HG03108 (cell line): Measurements from ENCODE around the gene LRRC30.
"Not testable (repeated sequence)": the region's sequence is repeated elsewhere in the genome, so short reads cannot be mapped to it uniquely, and the experiment has no call there.

Source experiments
- ATAC-seq: cut with Tn5 transposase; IDR thresholded peaks from one replicate; pipeline ENCODE4 v1.9.1; 2021; ENCODE audit warnings: moderate library complexity; ENCODE audit not compliant: unreplicated experiment

LRRC30 gene

DNA sequence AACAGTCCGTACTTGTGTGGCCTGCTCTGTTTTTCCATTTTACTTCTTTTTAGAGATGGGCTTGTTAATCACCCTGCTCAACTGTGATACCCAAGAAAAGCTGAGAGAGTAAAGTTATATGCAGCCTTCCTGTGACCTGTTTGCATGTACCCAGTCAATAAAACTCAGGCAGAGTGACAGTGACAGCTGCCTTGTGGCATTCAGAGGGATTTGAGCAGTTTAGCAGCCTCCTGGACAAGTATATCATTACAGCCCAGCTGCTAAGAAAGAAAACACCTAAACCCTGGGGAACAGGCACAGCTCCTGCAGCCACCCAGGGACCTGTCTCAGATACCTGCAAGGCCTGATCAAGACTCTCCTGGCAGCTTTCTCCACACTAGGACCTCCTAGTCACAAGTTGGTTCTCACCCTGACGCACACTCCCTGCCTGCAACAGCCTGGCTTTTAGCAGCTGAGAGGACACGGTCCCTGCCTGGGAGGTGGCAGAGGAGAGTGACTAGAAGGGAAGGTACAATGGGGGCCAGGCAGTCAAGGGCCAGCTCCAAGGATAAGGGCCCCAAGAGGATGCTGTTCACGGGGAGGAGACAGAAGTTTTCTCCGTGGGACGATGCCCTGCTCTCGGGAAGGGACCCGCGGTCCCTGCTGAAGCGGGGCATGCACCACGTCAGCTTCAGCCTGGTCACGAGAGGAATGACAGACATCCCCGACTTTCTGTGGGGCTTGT, at the start of gene LRRC30:
Gene LRRC30, plus strand, starts transcription at position 464 of the 724 bp plus-strand sequence. Its CDS starts 50 bp downstream, at position 514.
- ATAC-seq: no peak

DNA sequence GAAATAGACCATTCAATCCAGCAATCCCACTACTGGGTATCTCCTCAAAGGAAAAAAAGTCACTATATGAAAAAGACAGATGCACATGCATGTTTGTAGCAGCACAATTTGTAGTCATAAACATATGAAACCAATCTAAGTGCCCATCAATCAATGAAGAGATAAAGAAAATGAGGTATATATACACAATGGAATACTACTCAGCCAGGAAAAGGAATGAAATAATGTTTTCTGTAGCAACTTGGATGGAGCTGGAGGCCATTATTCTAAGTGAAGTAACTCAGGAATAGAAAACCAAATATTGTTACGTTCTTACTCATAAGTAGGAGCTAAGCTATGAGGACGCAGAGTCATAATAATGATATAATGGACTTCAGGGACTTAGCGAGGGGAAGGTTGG, 45.2 kb upstream of the LRRC30 start:
- ATAC-seq: no peak

DNA sequence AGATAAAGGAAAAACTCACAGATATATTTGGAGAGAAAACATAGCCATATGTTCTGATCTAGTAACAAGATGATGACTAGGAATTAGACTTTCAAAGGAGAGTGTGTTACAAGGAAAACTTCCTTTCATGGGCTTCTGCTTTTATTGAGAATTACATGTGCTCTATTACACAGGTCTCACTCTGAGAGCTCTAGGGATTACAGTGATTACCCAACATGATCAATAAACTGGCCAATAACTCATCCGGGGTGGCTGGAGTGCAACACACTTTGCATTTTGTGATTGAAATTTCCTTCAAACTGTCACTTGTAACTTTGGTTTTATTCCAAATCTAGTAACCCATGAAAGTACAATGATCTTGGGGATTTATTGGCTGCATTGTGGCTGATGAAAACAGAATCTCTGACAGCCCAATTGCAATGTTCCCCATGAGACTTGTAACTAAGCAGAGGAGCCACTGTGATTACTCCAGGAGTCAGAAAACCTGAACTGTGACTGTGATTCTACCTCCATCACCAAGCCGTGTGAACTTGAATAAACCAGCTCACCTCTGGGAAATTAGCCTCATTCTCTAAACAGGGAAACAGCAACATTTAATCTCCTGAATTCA, 40.2 kb upstream of the LRRC30 start:
- no peak for ATAC-seq

DNA sequence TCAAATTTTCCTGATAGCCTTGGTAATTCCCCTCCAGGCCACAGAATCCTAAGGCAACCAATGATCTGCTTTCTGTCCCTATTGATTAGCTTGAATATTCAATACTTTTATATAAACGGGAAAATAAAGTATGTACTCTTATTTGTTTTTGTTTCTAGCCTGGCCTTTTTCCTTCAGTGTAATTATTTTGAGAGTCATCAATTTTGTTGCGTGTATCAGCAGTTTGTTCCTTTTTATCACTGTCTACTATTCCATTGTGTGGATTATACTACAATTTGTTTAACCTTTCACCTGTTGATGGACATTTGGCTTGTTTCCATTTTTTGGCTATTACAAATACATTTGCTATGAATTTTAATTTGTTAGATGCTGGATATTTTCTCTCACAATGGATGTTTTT, 39.2 kb upstream of the LRRC30 start:
- ATAC-seq: no peak

DNA sequence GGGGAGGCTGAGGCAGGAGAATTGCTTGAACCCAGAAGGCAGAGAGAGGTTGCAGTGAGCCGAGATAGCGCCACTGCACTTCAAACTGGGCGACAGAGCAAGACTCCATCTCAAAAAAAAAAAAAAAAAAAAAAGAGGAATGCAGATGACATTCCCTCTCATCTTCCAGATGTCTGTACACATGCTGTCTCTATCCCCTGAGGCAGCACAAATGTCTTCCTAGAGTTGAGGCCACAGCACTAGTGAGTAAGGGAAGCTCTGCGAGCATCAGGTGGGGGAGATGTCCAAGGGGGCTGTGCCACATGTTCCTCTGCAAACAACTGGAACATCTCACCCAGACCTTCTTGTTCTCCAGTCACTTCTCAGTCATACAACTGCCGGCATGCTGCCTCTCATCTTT, 35.6 kb upstream of the LRRC30 start:
- no peak for ATAC-seq

DNA sequence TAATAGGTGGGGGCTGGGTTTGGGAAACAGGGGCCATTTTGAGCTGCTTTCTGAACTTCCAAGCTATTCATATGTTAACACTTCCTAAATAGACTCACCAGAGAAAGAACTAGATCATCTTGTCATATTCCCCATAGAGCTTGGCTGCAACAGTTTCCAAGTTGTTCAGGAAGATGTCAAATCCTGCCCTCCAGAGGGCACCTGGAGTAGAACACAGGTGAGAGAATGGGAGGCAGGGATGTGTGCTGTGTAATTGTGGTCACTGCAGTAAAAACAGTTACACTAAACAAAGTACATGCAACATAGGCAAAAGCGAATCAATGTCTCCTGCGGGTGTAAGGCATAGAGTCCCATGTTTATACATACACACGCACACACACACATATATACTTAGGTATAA, 34.5 kb upstream of the LRRC30 start:
- no peak for ATAC-seq

DNA sequence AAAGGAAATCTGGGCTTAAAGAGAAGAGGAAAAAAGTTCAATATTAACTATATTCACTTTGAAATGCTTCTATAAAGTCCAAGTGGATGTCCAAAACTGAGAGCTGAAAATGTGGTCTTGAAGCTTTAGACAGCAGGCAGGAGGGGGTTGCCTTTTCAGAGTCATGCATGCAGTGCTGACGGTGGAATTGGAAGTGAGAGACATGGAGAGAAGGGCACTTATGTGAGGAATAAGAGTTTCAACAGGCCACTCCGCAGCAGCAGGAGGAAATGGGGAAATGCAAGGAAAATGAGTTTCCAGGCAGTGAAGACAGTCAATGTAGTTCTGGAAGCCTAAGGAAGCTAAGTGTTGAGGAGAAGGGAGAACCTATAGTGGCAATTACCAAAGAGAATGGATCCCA, 33.0 kb upstream of the LRRC30 start:
- ATAC-seq: no peak

DNA sequence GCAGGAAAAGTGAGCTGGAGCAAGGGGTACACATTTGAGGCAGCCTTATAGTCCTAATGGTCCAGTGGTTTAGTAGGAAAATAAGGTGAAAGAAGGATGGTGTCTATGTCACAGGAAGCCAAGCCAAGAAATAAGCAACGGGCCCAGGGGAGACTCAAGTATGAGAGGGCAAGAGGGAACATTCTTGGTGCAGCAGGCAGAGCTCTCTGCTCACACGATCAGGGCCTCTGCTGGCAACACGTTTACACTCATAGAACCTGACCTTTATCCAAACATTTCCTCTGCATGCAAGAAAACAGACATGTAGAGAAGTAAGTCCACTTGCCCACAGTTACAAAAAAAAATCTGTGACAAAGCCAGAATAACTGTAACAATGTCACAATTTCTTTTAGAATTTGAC, 32.6 kb upstream of the LRRC30 start:
- ATAC-seq: no peak

DNA sequence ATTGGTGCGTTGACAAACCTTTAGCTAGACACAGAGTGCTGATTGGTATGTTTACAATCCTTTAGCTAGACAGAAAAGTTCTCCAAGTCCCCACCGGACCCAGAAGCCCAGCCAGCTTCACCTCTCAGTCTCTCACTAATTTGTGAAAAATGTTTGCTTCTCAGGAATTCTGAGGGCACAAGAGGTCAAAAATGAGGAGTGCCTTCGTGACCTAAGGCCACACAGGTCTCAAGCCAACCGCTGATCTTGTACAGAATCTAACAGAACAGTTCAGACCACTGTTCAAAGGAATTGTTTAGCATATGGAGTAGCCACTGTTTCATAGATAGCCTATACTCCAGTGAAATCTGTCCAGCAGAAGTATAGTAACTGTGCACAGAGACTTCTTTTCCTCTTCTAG, 29.8 kb upstream of the LRRC30 start:
- ATAC-seq: no peak

DNA sequence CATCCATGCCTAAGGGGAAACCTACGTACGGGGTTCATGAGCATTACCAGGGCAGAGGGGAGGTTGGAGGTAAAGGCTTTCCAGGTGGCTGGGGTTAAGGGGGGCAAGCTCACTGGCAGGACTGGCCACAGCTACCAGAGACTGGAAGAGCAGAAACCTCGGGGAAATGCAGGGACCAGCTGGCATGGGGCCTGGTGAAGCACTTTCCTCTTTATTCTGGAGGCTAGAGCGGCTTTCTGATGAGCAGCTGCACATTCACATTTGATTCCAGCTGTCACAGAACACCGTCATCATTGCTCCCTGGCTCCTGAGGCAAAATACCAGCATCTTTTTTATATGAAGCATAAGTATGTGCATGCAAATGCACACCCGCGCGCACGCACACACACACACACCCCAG, 28.7 kb upstream of the LRRC30 start:
- no peak for ATAC-seq

DNA sequence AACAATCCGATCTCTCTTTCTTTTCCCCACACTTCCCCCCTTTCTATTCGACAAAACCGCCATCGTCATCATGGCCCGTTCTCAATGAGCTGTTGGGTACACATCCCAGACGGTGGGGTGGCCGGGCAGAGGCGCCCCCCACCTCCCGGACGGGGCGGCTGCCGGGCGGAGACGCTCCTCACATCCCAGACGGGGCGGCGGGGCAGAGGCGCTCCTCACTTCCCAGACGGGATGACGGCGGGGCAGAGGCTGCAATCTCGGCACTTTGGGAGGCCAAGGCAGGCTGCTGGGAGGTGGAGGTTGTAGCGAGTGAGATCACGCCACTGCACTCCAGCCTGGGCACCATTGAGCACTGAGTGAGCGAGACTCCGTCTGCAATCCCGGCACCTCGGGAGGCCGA, 27.3 kb upstream of the LRRC30 start:
- ATAC-seq: not testable (repeated sequence)

DNA sequence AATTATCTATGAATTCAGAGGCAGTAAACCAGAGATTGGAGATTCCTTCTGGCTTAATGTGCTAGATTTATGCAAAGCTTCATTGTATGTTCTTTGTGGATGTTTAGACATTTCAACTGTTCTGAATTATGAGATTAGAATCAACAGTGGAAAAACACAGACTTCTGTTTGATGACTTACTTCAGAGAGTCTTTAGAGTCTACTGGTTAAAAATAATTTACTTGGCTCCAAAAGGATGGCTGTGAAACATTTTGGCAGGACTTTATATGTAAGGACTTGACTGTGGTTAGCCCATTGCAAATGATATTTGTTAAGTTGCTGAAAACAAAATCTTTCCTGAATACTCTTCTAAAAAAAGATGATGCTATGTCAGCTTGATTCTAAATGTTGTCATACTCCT, 25.5 kb upstream of the LRRC30 start:
- no peak for ATAC-seq

DNA sequence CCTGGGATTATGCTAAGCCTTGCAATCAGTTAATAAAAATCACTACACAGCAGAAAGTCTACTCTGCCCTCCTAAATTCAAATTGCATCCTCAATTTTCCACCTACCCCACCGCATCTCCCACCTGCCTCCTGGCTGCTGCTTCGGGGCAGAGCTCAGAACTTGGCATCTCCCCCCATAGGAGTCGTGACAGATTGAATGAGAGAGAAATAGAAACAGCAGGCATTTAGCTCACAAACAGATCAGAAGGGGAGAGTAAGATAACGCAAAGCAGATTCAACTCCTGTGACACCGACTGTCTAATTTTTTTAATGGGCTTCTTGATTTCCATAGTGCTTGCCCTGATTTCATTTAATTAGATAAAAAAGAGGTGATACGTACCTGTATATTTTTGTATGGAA, 24.7 kb upstream of the LRRC30 start:
- no peak for ATAC-seq

DNA sequence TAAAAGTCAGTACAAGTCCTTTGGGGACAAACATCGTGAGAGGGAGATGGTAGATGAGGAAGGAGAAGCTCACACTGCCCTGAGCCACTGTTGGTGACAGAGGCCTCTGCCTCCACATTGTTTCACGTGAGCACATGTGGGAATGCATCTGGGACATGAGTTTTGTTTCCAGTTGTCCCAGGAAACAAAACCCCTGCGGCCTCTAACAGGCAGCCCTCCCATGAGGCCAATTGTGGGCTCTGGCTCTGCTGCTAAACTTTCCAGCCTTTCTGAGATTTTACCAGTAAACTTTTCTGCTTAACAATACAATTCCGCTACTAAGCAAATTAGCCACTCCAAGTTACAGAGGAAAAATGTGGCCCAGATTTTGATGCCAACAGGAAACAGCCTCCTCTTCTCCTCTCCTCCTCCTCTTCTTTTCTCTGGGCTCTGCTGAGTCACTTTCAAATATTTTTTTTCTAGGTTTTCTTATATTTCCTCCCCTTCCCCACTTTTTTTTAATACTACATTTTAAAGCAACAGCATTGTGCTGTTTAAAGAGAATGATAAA, 23.4 kb upstream of the LRRC30 start:
- no peak for ATAC-seq

DNA sequence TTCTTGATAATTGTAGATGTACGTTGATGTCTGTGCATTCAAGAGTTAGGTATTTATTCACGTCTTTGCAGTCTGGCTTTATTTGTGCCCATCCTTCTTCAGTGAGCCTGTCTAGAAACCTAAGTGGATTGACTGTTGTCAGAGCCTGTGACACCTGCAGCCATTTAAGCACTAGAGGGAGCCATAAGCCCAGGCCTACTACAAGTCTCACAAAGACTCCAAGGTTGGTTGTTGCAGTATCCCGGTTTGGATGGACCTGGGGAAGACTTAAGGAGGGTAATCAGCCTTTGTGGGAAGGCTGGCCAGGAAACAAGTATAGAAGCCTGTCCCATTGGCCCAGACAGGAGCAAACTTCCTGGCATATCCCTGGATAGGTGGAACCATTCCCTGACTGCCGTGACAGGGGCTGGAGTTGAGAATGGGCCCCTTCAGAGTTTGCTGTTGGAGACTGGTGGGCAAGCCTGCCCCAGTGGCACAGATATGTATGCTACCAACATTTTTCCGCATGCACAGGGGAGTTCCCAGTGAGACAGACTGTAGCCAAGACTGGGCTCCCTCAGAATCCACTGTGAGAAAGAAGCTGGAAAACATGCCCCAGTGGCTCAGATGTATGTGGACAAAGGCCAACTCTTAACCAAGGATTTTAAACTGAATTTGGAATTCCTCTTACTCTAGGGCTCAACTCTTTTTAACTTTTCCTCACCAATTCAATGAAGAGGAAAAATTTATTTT, 9.3 kb upstream of the LRRC30 start:
- no peak for ATAC-seq

DNA sequence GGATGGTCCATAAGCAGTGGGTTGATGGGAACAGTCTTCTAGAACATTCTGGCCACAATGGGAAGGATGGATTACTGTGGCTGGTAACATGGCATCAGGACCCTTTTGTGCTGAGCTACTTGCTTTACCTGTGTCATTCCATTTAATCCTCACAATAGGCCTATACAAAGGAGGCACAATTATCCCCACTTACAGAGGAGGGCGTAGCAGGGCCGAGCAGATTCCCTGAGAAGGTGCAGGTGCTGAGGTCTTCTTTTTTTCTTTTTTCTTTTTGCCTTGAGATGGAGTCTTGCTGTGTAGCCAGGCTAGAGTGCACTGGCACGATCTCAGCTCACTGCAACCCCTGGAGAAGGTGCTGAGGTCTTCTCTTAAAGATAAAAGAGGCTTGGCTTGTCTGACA, 6.7 kb upstream of the LRRC30 start:
- ATAC-seq: no peak

DNA sequence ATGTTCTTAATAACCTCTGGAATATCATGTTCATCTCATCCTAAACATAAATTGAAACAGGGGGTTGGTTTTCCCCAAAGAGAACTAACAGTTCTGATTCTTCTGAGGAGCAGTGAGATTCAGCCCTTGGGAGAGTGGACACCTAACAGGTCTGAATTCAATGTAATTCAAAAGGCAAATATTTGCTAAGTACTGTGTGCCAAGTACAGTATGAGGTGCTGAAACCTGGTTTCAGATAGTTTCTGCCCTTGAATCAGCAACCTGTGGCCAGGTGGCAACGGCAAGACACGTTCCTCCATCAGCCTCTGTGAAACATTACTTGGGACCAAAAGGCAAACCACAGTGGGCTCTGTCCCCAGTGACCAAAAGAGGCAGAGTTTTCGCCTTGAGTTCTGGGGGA, 1.3 kb downstream of the LRRC30 start:
- no peak for ATAC-seq

DNA sequence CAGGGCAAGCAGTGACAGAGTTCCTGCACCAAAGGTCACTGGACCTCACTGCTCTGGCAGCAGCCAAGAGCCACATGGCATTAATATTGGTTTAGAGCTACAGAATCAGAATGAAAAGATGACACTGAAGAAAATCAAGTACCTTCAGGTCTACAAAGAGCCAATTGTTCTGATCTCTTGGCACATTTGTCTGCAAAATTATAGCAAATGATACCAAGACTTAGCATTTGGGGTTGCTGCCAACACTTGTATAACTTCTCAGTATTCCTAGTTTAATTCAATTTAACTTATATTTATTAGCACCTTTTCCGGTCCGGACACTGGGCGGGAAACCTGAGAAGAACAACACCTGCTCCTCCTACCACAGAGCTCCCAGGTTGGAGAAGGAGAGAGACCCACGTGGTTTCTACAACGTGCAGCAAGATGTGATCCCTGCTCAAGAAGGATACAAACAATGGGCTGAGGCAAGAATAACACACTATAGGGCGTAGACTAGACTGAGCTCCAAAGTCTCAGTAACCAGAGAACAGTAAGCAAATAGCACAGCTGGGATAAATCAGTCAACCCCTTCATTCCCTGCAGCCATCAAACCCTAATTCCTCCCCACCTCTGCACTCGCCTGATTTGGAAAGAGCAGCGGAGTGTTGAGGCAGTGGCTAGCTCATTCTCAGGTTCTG, 2.4 kb downstream of the LRRC30 start:
- ATAC-seq: no peak

DNA sequence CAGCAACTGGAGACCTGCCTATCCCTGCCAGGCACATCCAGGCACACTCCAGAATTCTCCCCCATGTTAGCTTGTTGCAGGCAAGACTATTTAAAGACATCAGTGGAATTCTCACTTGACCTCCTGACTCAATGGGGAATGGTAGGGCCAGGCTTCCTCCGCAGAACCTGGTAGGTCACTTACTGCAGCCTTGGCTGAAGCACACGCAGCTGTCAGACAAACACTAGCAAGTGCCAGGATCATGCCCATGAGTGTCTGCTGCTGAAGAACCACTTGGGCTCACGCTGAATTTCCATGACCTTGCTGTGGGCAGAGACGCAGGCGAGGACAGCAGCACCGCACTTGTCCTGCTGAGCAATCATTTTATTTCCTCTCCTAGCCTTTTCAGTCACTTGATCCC, 3.2 kb downstream of the LRRC30 start:
- no peak for ATAC-seq

DNA sequence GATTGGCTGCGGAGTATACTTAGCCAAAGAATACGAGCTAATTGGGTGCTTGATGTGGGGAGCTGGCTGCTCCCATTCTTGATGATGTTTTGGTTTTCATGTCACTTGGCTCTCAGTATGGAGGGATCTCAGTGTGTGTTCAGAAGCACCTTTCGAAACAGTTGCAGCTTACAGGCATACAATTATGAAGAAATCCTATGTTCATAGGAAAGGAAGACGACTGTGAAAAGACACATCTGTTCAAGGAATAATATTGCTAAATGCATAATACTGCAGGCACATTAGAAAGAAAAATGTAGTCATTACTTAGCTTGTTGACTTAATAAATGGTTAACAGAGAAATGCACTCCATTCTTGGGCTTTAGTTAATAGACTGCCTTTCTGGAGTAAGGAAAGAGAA, 4.1 kb downstream of the LRRC30 start:
- no peak for ATAC-seq

DNA sequence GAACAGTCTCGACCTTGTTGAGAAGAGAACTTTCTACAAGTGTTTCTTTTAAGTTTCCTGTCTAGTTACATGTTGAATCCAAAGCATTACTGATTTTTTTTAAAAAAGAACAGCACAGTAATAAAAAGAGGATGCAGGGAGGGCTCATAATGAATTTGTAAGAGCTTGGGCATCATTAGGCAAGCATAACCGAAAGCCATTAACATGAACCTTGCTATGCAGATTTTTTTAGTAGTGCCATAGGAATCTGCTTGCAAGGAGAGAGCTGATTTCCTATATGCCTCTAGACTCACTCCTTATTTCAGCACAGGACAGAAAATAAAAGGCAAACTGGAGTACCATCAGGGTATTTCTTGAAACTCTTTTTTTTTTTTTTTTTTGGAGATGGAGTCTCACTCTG, 5.2 kb downstream of the LRRC30 start:
- ATAC-seq: no peak
